PC-3 (cell line): ENCODE measurements around the gene ZNHIT1. TPM values are rescaled to one million over a fixed set of nuclear protein-coding genes. Genes with fewer than 3 reads are reported as not detected.

ENCODE experiments used
- ATAC-seq: fragments of 200-7000 bp; cut with Tn5 transposase; 2 replicates; pipeline ENCODE4 v1.9.1; 2020; ENCODE audit warnings: mild to moderate bottlenecking, moderate library complexity
- BruUV-seq: library from RNA; stranded (reverse); fragments of 400-500 nt; replicated peaks from 2 replicates; lab custom pipeline; 2021; lab: Mats Ljungman, UMichigan
- CTCF ChIA-PET: fragments of 300-600 bp; sonication (Branson Sonifier 250); formaldehyde crosslinking; loops from one replicate; lab custom pipeline; 2022; ENCODE audit warnings: antibody characterized with exemption; lab: Charles Lee
- POLR2A ChIA-PET: fragments of 300-600 bp; sonication (Branson Sonifier 250); formaldehyde crosslinking; loops from one replicate; lab custom pipeline; 2022; ENCODE audit warnings: antibody characterized with exemption; ENCODE audit not compliant: unreplicated experiment; lab: Charles Lee
- DNase-seq: peaks from one replicate; pipeline ENCODE4 v3.0.0-alpha.2; 2015
- H2AFZ ChIP-seq: fragments of 300-600 bp; sonication (generic); 2 replicates; pipeline ENCODE4 v1.6.0; 2016; ENCODE audit warnings: antibody characterized with exemption, low read length
- H3F3A ChIP-seq: fragments of 300-600 bp; sonication (generic); one replicate; pipeline ENCODE4 v1.6.0; 2017; ENCODE audit warnings: antibody characterized with exemption, low read length, control low read depth, mild to moderate bottlenecking; ENCODE audit not compliant: unreplicated experiment
- H3K27ac ChIP-seq: fragments of 300-600 bp; sonication (generic); 2 replicates; pipeline ENCODE4 v1.5.1; 2016; ENCODE audit warnings: mild to moderate bottlenecking, low read length
- H3K27me3 ChIP-seq: fragments of 300-600 bp; sonication (generic); 2 replicates; pipeline ENCODE4 v1.6.1; 2016; ENCODE audit warnings: low read length, mixed read lengths
- H3K36me3 ChIP-seq: fragments of 300-600 bp; sonication (generic); 2 replicates; pipeline ENCODE4 v1.6.1; 2016; ENCODE audit warnings: low read depth, mixed run types, low read length, mixed read lengths
- H3K4me1 ChIP-seq: fragments of 300-600 bp; sonication (generic); 2 replicates; pipeline ENCODE4 v1.5.1; 2016; ENCODE audit warnings: low read length; ENCODE audit not compliant: insufficient read depth
- H3K4me2 ChIP-seq: fragments of 300-600 bp; sonication (generic); 2 replicates; pipeline ENCODE4 v1.6.0; 2016; ENCODE audit warnings: low read length
- H3K4me3 ChIP-seq: fragments of 300-600 bp; sonication (generic); 2 replicates; pipeline ENCODE4 v1.5.1; 2016; ENCODE audit warnings: mild to moderate bottlenecking, low read length, mixed read lengths
- H3K79me2 ChIP-seq: fragments of 300-600 bp; sonication (generic); 2 replicates; pipeline ENCODE4 v1.6.1; 2017; ENCODE audit warnings: low read length, mixed read lengths
- H3K9ac ChIP-seq: fragments of 300-600 bp; sonication (generic); 2 replicates; pipeline ENCODE4 v1.6.0; 2016; ENCODE audit warnings: mild to moderate bottlenecking, low read length
- H3K9me2 ChIP-seq: fragments of 300-600 bp; sonication (generic); replicated peaks from 2 replicates; pipeline ENCODE4 v1.6.1; 2016; ENCODE audit warnings: mixed run types, low read length, mixed read lengths
- H3K9me3 ChIP-seq: fragments of 300-600 bp; sonication (generic); 2 replicates; pipeline ENCODE4 v1.6.1; 2016; ENCODE audit warnings: low read length, mixed read lengths
- H4K20me1 ChIP-seq: fragments of 300-600 bp; sonication (generic); 2 replicates; pipeline ENCODE4 v1.6.1; 2016; ENCODE audit warnings: low read length, mixed read lengths
- CTCF ChIP-seq: fragments of 300-600 bp; sonication (generic); conservative IDR thresholded peaks from 2 replicates; pipeline ENCODE4 v1.5.1; 2017; ENCODE audit warnings: antibody characterized with exemption, low read depth, mild to moderate bottlenecking, low read length
- EZH2 ChIP-seq: fragments of 300-600 bp; sonication (generic); IDR thresholded peaks from one replicate; pipeline ENCODE4 v1.6.1; 2017; ENCODE audit warnings: antibody characterized with exemption, mild to moderate bottlenecking, low read length; ENCODE audit not compliant: unreplicated experiment
- EZH2phosphoT487 ChIP-seq: fragments of 300-600 bp; sonication (generic); IDR thresholded peaks from 2 replicates; pipeline ENCODE4 v1.6.1; 2018; ENCODE audit warnings: mild to moderate bottlenecking, antibody characterized with exemption, low read length, borderline replicate concordance
- intact Hi-C: fragments of 100-400 bp; cut with micrococcal nuclease; formaldehyde crosslinking; loops from 2 replicates; pipeline ENCODE4 v1.9.0; 2023
- total RNA-seq: library from RNA; depleted of rRNA; stranded (reverse); fragments of >200 nt; gene quantifications from 2 replicates; pipeline ENCODE4 v1.2.3, GENCODE V29; 2014

The ZNHIT1 gene
- total RNA-seq, 1 experiment from 2014 or later = 188 TPM

- peak; percentile 11 for DNase-seq
- peak overlapping the region; percentile 80 for H3K4me3 ChIP-seq
- peak; percentile 7 for ATAC-seq
Observed at GRCh38 chr7:101216001-101216859, 1.7 kb upstream of the ZNHIT1 start.

GRCh38 chr7:101216860-101217387, 1.0 kb upstream of the ZNHIT1 start:
- Histone ChIP-seq H4K20me1 (no peaks in the 10 kb centered on the region), H3K79me2 (peaks cover 56% of the 10 kb centered on the region), H3K4me1 (peaks cover 11% of the 10 kb centered on the region), H3K27me3 (no peaks in the 10 kb centered on the region), H3K4me3 (peak overlapping the region; percentile 80), H3K27ac (peak overlapping the region; percentile 83), H2AFZ (peak overlapping the region; percentile 81), H3K9me2 (no peaks in the 10 kb centered on the region), H3K9me3 (no peaks in the 10 kb centered on the region), H3K4me2 (peak overlapping the region; percentile 98), H3K9ac (peak overlapping the region; percentile 80), H3K36me3 (no peaks in the 10 kb centered on the region; the same call in 1 of the 2 replicates), H3F3A (no peaks in the 10 kb centered on the region)
- CTCF ChIA-PET = interaction anchor here (0.9 to 2.0 kb wide), 4 partner anchors 24 to 66 kb away, joined by 3 to 11 read pairs (median 6); no protein-coding TSS in a partner anchor
- TF ChIP-seq CTCF = no peak; the same call in 1 of the 2 replicates
- no peak for TF ChIP-seq EZH2
- DNase-seq (no peak), ATAC-seq (peak; percentile 18)
- POLR2A ChIA-PET = interaction anchor here (0.6 to 1.4 kb wide), 5 partner anchors 27 to 633 kb away, joined by 3 to 7 read pairs (median 6); partner anchors contain the start of gene FIS1
- intact Hi-C loops = no loop called here
- no TSS peak for BruUV-seq

More at GRCh38 chr7:101216001-101216859, 1.7 kb upstream of the ZNHIT1 start:
- Histone ChIP-seq H3K9me2 (no peaks in the 10 kb centered on the region), H3K9ac (peak overlapping the region; percentile 80), H3K27me3 (no peaks in the 10 kb centered on the region), H3K27ac (no peak overlapping the region), H4K20me1 (no peaks in the 10 kb centered on the region), H3K79me2 (peaks cover 50% of the 10 kb centered on the region), H3K9me3 (no peaks in the 10 kb centered on the region), H2AFZ (peak overlapping the region; percentile 81), H3K4me1 (peaks cover 11% of the 10 kb centered on the region), H3F3A (no peaks in the 10 kb centered on the region), H3K36me3 (no peaks in the 10 kb centered on the region; the same call in 1 of the 2 replicates), H3K4me2 (peak overlapping the region; percentile 98)
- POLR2A ChIA-PET = interaction anchor here (0.7 kb wide), 1 partner anchor 36 kb away, joined by 6 read pairs; no protein-coding TSS in a partner anchor
- TF ChIP-seq CTCF (no peak), EZH2phosphoT487 (no peak), EZH2 (no peak)
- intact Hi-C loops = no loop called here
- TSS peak; percentile 47 for BruUV-seq
- CTCF ChIA-PET = interaction anchor here (0.9 to 2.0 kb wide), 2 partner anchors 23 to 67 kb away, joined by 3 to 11 read pairs; no protein-coding TSS in a partner anchor
